HEK293T (cell line): ENCODE measurements around the gene NCBP1.

Source experiments
- CTCF ChIA-PET: fragments of 350-600 bp; formaldehyde crosslinking; extraction: SDS; loops from one replicate; lab custom pipeline; 2021; ENCODE audit warnings: antibody characterized with exemption, inconsistent platforms; lab: Yijun Ruan, JAX
- POLR2A ChIA-PET: fragments of 350-600 bp; formaldehyde crosslinking; extraction: SDS; loops from one replicate; lab custom pipeline; 2020; ENCODE audit warnings: antibody characterized with exemption, inconsistent platforms; lab: Yijun Ruan, JAX
- DNase-seq: peaks from one replicate; pipeline ENCODE4 v3.0.0; 2012; ENCODE audit warnings: mixed read lengths; ENCODE audit errors: extremely low spot score
- ARNT ChIP-seq: fragments of 450-650 bp; IDR thresholded peaks from 2 replicates; pipeline ENCODE4 v1.6.1; 2017; ENCODE audit warnings: mild to moderate bottlenecking
- BHLHE40 ChIP-seq: fragments of 450-650 bp; IDR thresholded peaks from 2 replicates; pipeline ENCODE4 v1.6.1; 2016; ENCODE audit warnings: mild to moderate bottlenecking, moderate library complexity, borderline replicate concordance
- CTBP1 ChIP-seq: fragments of 450-650 bp; IDR thresholded peaks from 2 replicates; pipeline ENCODE4 v1.6.1; 2016; ENCODE audit warnings: borderline replicate concordance
- ELF4 ChIP-seq: fragments of 450-650 bp; IDR thresholded peaks from 2 replicates; pipeline ENCODE4 v1.6.1; 2017; ENCODE audit warnings: antibody characterized with exemption
- FOXA1 ChIP-seq: fragments of 450-650 bp; IDR thresholded peaks from 2 replicates; pipeline ENCODE4 v1.6.1; 2016; ENCODE audit warnings: mild to moderate bottlenecking
- FOXK2 ChIP-seq: fragments of 450-650 bp; IDR thresholded peaks from 2 replicates; pipeline ENCODE4 v1.6.1; 2016; ENCODE audit warnings: mild to moderate bottlenecking
- FOXM1 ChIP-seq: fragments of 450-650 bp; IDR thresholded peaks from 2 replicates; pipeline ENCODE4 v1.6.1; 2017; ENCODE audit warnings: mild to moderate bottlenecking, borderline replicate concordance
- HDGF ChIP-seq: fragments of 450-650 bp; IDR thresholded peaks from 2 replicates; pipeline ENCODE4 v1.6.1; 2017; ENCODE audit warnings: antibody characterized with exemption, borderline replicate concordance
- L3MBTL2 ChIP-seq: fragments of 450-650 bp; conservative IDR thresholded peaks from 2 replicates; pipeline ENCODE4 v1.6.1; 2016; ENCODE audit warnings: mild to moderate bottlenecking
- LEF1 ChIP-seq: fragments of 450-650 bp; IDR thresholded peaks from 2 replicates; pipeline ENCODE4 v1.6.1; 2017; ENCODE audit warnings: mild to moderate bottlenecking, borderline replicate concordance
- NFRKB ChIP-seq: fragments of 450-650 bp; IDR thresholded peaks from 2 replicates; pipeline ENCODE4 v1.6.1; 2016; ENCODE audit warnings: mild to moderate bottlenecking, moderate library complexity
- PKNOX1 ChIP-seq: fragments of 450-650 bp; IDR thresholded peaks from 2 replicates; pipeline ENCODE4 v1.6.1; 2016
- SP1 ChIP-seq: fragments of 450-650 bp; IDR thresholded peaks from 2 replicates; pipeline ENCODE4 v1.6.1; 2017
- SUZ12 ChIP-seq: fragments of 450-650 bp; IDR thresholded peaks from 2 replicates; pipeline ENCODE4 v1.6.1; 2016; ENCODE audit warnings: mild to moderate bottlenecking
- TARDBP ChIP-seq: fragments of 450-650 bp; IDR thresholded peaks from 2 replicates; pipeline ENCODE4 v1.6.1; 2016
- ZNF384 ChIP-seq: fragments of 450-650 bp; IDR thresholded peaks from 2 replicates; pipeline ENCODE4 v1.6.1; 2016

Gene NCBP1

GRCh38 chr9:97660847-97661246 is 27.2 kb downstream of the NCBP1 start:
- TF ChIP-seq SUZ12 (no peak), BHLHE40 (no peak), NFRKB (no peak), CTBP1 (no peak)
- ChIA-PET CTCF (no interaction called here), POLR2A (no interaction called here)
- DNase-seq: no peak

- TF ChIP-seq PKNOX1 (no peak), L3MBTL2 (no peak), BHLHE40 (no peak)
- POLR2A ChIA-PET: no interaction called here
- CTCF ChIA-PET: no interaction called here
- no peak for DNase-seq
These were observed 32.1 kb downstream of the NCBP1 start for GRCh38 chr9:97665742-97666141.

GRCh38 chr9:97666907-97667686 is 33.5 kb downstream of the NCBP1 start:
- DNase-seq: no peak
- TF ChIP-seq SUZ12: no peak
- TF ChIP-seq ELF4: no peak
- no peak for TF ChIP-seq CTBP1
- no peak for TF ChIP-seq ZNF384
- TF ChIP-seq LEF1: no peak
- no peak for TF ChIP-seq NFRKB
- TF ChIP-seq BHLHE40: no peak
- CTCF ChIA-PET: no interaction called here
- POLR2A ChIA-PET: no interaction called here

- CTCF ChIA-PET: no interaction called here
- POLR2A ChIA-PET: no interaction called here
- DNase-seq: no peak
- TF ChIP-seq SP1: no peak
- TF ChIP-seq PKNOX1: no peak
- no peak for TF ChIP-seq ELF4
- no peak for TF ChIP-seq ARNT
- TF ChIP-seq FOXA1: no peak
- no peak for TF ChIP-seq HDGF
- no peak for TF ChIP-seq CTBP1
- no peak for TF ChIP-seq NFRKB
These were observed 34.9 kb downstream of the NCBP1 start for GRCh38 chr9:97668485-97668884.

GRCh38 chr9:97670586-97670985 is 37.0 kb downstream of the NCBP1 start:
- CTCF ChIA-PET: no interaction called here
- DNase-seq: no peak
- TF ChIP-seq TARDBP (no peak), ARNT (no peak), ELF4 (no peak), HDGF (no peak), NFRKB (no peak), PKNOX1 (no peak), ZNF384 (no peak), BHLHE40 (no peak), SP1 (no peak), SUZ12 (no peak)
- POLR2A ChIA-PET: no interaction called here

GRCh38 chr9:97672403-97672802 is 38.8 kb downstream of the NCBP1 start:
- DNase-seq: no peak
- ChIA-PET CTCF (no interaction called here), POLR2A (no interaction called here)
- TF ChIP-seq SUZ12 (no peak), ARNT (no peak), NFRKB (no peak), LEF1 (no peak), CTBP1 (no peak), BHLHE40 (no peak), SP1 (no peak), FOXK2 (no peak), FOXM1 (no peak), PKNOX1 (no peak), HDGF (no peak), ELF4 (no peak), TARDBP (no peak), ZNF384 (no peak), L3MBTL2 (no peak), FOXA1 (no peak)
